ENCODE measurements around the gene NRP1.

Gene NRP1

GRCh38 chr10:33377658-33378025 is 43.2 kb upstream of the NRP1 start:
- H3K27me3 ChIP-seq (ENCODE audit: insufficient read depth, poor library complexity, severe bottlenecking) = no peaks in the 10 kb centered on the region
- peaks cover 16% of the 10 kb centered on the region for H3K4me1 ChIP-seq (ENCODE audit: insufficient read depth, poor library complexity, severe bottlenecking)
- TF ChIP-seq CTCF (IDR thresholded peaks at IDR 0.05; ENCODE audit: poor library complexity, severe bottlenecking) = no peak
- H3K4me3 ChIP-seq (ENCODE audit: severe bottlenecking) = no peak overlapping the region
- H3K36me3 ChIP-seq (ENCODE audit: low read depth) = no peaks in the 10 kb centered on the region
- peak overlapping the region; percentile 82 for H3K27ac ChIP-seq (ENCODE audit: poor library complexity, severe bottlenecking)
- ATAC-seq (ENCODE audit: low read depth) (peak; percentile 35; the same call in 2 of the 3 replicates), DNase-seq (ENCODE audit: low spot score) (no peak)
- H3K9me3 ChIP-seq (ENCODE audit: severe bottlenecking) = no peaks in the 10 kb centered on the region

- DNase-seq (ENCODE audit: low spot score) (no peak), ATAC-seq (ENCODE audit: low read depth) (peak; percentile 74; the same call in 2 of the 3 replicates)
- Histone ChIP-seq H3K36me3 (ENCODE audit: low read depth) (no peaks in the 10 kb centered on the region), H3K4me1 (ENCODE audit: insufficient read depth, poor library complexity, severe bottlenecking) (peaks cover 16% of the 10 kb centered on the region), H3K27ac (ENCODE audit: poor library complexity, severe bottlenecking) (peak overlapping the region; percentile 82), H3K27me3 (ENCODE audit: insufficient read depth, poor library complexity, severe bottlenecking) (no peaks in the 10 kb centered on the region), H3K4me3 (ENCODE audit: severe bottlenecking) (no peak overlapping the region), H3K9me3 (ENCODE audit: severe bottlenecking) (no peaks in the 10 kb centered on the region)
- TF ChIP-seq CTCF (IDR thresholded peaks at IDR 0.05; ENCODE audit: poor library complexity, severe bottlenecking) = no peak
Observed at GRCh38 chr10:33376976-33377657, 42.6 kb upstream of the NRP1 start.

- ATAC-seq (ENCODE audit: low read depth) (no peak), DNase-seq (ENCODE audit: low spot score) (no peak)
- H3K27me3 ChIP-seq (ENCODE audit: insufficient read depth, poor library complexity, severe bottlenecking) = no peaks in the 10 kb centered on the region
Observed at GRCh38 chr10:33376476-33376875, 42.0 kb upstream of the NRP1 start.

GRCh38 chr10:33373263-33373662 is 38.8 kb upstream of the NRP1 start:
- ATAC-seq (ENCODE audit: low read depth) (no peak), DNase-seq (ENCODE audit: low spot score) (no peak)
- TF ChIP-seq CTCF (IDR thresholded peaks at IDR 0.05; ENCODE audit: poor library complexity, severe bottlenecking) = no peak
- no peaks in the 10 kb centered on the region for H3K27me3 ChIP-seq (ENCODE audit: insufficient read depth, poor library complexity, severe bottlenecking)
- no peak overlapping the region for H3K27ac ChIP-seq (ENCODE audit: poor library complexity, severe bottlenecking)
- no peaks in the 10 kb centered on the region for H3K9me3 ChIP-seq (ENCODE audit: severe bottlenecking)
- H3K4me3 ChIP-seq (ENCODE audit: severe bottlenecking) = no peak overlapping the region
- H3K4me1 ChIP-seq (ENCODE audit: insufficient read depth, poor library complexity, severe bottlenecking) = peaks cover 16% of the 10 kb centered on the region
- H3K36me3 ChIP-seq (ENCODE audit: low read depth) = no peaks in the 10 kb centered on the region

More at GRCh38 chr10:33376476-33376875, 42.0 kb upstream of the NRP1 start:
- Histone ChIP-seq H3K36me3 (ENCODE audit: low read depth) (no peaks in the 10 kb centered on the region), H3K4me1 (ENCODE audit: insufficient read depth, poor library complexity, severe bottlenecking) (peaks cover 16% of the 10 kb centered on the region), H3K9me3 (ENCODE audit: severe bottlenecking) (no peaks in the 10 kb centered on the region), H3K27ac (ENCODE audit: poor library complexity, severe bottlenecking) (peak overlapping the region; percentile 82), H3K4me3 (ENCODE audit: severe bottlenecking) (no peak overlapping the region)
- no peak for TF ChIP-seq CTCF (IDR thresholded peaks at IDR 0.05; ENCODE audit: poor library complexity, severe bottlenecking)

GRCh38 chr10:33371234-33371633 is 36.8 kb upstream of the NRP1 start:
- Histone ChIP-seq H3K4me1 (ENCODE audit: insufficient read depth, poor library complexity, severe bottlenecking) (peaks cover 3% of the 10 kb centered on the region), H3K9me3 (ENCODE audit: severe bottlenecking) (no peaks in the 10 kb centered on the region), H3K36me3 (ENCODE audit: low read depth) (no peaks in the 10 kb centered on the region), H3K4me3 (ENCODE audit: severe bottlenecking) (no peak overlapping the region), H3K27ac (ENCODE audit: poor library complexity, severe bottlenecking) (no peak overlapping the region), H3K27me3 (ENCODE audit: insufficient read depth, poor library complexity, severe bottlenecking) (no peaks in the 10 kb centered on the region)
- ATAC-seq (ENCODE audit: low read depth) (no peak), DNase-seq (ENCODE audit: low spot score) (no peak)
- no peak for TF ChIP-seq CTCF (IDR thresholded peaks at IDR 0.05; ENCODE audit: poor library complexity, severe bottlenecking)
